GM12872 (cell line): Measurements from ENCODE around the gene ETV6.

Experiments used
- TF ChIP-seq, protein P1 (sequence below): IDR thresholded peaks from 3 replicates; pipeline ENCODE4 v1.5.1; 2011; ENCODE audit warnings: low read depth, mild to moderate bottlenecking, low read length, moderate library complexity; ENCODE audit not compliant: insufficient read depth

Gene ETV6

DNA sequence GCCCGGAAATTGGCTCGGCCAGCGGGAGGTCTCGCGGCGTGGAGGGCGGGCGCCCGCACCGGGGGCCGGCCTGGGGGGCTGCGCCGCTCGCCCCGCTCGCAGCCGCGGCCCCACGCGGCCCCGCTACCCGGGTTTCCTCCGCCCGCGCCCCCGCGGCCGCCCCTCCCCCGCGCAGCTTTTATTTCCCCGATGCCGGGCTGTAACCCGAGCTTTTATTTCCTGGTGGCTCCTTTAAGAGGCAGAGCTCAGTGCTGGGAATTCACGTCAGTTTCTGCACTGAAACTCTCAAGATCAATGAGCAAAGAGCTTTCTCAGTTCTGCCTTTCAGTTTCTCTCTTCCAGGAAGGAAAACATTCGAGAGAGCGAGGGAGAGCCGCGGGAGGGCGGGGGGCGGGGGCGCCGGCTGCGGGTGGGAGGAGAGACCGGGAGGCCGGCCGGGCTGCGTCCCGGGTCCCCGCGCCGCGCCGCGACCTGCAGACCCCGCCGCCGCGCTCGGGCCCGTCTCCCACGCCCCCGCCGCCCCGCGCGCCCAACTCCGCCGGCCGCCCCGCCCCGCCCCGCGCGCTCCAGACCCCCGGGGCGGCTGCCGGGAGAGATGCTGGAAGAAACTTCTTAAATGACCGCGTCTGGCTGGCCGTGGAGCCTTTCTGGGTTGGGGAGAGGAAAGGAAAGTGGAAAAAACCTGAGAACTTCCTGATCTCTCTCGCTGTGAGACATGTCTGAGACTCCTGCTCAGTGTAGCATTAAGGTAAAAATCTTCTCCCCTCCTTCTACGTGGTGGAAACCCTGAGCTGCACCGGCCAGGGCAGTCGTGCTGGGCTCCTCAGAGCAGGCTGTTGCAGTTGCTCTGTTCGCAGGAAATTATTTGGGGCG is at the start of gene ETV6:
Gene ETV6 (plus strand): TSS at position 262 of the 873 bp plus-strand sequence. CDS start 454 bp downstream, at position 716.
- TF ChIP-seq, protein P1, sequence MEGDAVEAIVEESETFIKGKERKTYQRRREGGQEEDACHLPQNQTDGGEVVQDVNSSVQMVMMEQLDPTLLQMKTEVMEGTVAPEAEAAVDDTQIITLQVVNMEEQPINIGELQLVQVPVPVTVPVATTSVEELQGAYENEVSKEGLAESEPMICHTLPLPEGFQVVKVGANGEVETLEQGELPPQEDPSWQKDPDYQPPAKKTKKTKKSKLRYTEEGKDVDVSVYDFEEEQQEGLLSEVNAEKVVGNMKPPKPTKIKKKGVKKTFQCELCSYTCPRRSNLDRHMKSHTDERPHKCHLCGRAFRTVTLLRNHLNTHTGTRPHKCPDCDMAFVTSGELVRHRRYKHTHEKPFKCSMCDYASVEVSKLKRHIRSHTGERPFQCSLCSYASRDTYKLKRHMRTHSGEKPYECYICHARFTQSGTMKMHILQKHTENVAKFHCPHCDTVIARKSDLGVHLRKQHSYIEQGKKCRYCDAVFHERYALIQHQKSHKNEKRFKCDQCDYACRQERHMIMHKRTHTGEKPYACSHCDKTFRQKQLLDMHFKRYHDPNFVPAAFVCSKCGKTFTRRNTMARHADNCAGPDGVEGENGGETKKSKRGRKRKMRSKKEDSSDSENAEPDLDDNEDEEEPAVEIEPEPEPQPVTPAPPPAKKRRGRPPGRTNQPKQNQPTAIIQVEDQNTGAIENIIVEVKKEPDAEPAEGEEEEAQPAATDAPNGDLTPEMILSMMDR: no peak

DNA sequence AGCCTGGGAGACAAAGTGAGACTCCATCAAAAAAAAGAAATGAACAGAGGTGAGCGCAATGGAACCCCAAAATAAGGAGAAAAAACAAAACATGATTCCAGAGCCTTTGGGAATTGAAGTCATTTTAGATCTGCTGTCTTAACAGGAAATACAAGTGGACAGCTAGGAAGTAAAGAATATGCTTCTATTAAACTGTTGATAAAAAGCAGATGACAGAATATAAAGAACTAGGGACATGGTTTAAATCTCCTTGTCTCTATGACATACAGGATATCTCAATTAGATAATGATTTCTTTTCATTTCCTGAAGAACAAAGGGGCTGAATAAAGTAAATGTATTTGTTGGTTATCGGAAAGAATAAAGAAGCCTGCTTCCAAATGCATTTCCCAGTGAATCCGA is 49.3 kb upstream of the ETV6 start:
- TF ChIP-seq, protein P1: no peak

DNA sequence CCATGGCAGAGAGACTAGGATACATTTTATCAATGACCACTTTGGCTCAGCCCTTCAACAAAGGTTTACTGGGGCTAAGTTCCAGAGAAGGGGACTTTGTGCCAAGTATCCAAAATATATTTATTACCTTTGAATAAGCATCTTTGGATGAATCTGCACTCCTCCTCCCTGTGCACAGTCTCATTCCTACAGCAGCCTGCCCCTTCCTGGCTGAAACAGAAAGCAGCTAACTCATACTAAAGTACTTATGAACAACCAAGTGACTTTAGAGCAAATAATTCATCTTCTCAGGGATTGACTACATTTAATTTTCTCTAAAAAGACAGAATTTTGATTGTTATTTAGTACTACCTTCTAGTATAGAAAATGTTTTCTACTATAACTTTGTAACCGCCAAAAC is 47.8 kb upstream of the ETV6 start:
- TF ChIP-seq, protein P1: no peak

DNA sequence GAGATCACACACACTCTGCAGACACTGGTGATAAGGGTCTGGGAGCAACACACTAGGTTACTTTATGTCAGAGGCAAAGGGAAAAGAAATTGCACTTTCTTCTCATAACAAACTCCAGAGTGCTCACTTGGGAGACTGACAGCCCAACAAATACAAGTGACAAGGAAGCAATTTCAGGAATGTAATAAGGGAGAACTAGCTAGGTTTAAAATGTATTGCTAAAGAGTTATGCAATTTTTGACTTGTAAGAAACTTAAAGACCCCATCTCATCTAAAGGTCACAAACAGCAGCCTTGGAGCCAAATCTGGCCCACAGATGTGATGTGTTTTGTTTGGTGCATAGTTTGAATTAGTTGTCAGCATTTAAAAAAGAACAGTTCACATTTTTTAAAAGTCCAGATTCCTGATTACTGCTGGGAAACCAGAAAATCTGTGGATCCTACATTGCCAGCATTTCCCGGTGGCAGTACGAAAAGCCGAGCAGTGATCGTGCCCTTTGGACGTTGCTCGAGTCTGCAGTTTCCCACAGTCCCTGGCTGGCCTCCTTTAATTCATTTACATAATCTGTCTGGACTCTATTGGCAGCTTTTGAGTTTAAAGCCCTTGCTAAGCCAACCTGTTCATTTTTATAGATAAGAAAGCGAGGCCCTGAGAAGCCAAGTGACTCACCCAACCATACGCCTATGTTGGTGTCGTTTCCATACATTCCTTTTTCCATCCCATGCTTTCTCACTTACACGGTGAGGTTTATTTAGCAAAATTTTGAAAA is 42.0 kb upstream of the ETV6 start:
- TF ChIP-seq, protein P1: no peak

DNA sequence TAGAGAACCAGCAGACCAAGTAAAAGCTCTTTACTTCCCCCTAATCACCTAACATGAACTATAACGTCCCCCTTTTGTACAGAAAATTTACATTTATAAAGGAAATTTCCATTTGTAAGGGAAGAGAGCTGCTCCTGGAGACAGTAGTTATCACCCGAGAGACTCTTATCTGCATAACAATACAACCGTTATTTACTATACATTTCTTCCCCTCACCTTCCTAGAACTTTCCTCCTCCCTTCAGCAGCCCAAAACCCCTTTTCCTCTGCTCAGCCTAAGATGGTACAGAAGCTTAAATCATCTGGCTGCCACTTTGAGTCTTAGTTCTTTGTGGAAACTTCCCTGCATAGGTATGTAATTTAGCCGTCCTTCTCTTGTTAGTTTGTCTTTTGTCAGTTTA is 40.4 kb upstream of the ETV6 start:
- TF ChIP-seq, protein P1: no peak

DNA sequence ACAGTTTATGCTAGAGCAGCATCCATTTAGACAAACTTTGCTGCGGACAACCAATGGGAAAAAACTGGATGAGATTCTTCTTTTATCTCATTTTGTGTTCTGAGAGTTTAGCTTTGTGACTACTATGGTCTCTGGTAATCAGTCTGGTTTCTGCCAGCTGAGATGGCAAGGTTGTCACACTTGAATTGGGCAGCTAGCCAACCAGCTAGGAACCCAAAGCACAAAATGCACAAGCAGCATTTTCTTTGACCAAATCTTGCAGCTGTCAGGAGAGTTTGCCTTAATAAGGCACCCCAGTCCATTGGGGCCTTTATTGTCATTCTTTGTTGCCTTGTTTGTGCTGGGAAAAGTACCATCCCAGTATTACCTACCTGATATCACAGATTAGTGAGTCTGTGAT is 34.0 kb upstream of the ETV6 start:
- TF ChIP-seq, protein P1: no peak

DNA sequence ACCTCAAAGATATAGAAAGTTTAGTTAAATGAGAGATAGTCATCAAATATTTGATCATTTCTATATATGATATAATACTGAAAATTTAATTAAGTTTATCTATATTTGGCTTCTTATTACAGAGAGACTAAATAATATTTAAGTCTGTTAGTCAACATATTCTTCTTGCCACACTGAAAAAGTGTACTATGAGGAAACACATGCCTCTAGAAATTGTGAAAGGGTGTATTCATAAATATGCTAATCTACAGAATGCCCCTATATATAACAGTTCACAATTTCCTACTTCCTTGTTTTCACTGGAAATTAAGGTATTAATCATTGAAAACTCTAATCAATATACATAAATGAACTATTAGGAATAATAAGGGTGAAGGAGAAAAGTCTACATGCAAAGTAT is 31.4 kb upstream of the ETV6 start:
- TF ChIP-seq, protein P1: no peak
